GM12878 (cell line): ENCODE data around the gene OR2M2. TPM values are rescaled to one million over a fixed set of nuclear protein-coding genes. Genes with fewer than 3 reads are reported as not detected.

ENCODE experiments used
- ATAC-seq: fragments of 200-7000 bp; cut with Tn5 transposase; 3 replicates; pipeline ENCODE4 v1.9.1; 2020; ENCODE audit warnings: mild to moderate bottlenecking, moderate library complexity
- BruUV-seq: library from RNA; stranded (reverse); fragments of 400-500 nt; replicated peaks from 2 replicates; lab custom pipeline; 2021; lab: Mats Ljungman, UMichigan
- CTCF ChIA-PET: fragments of 300-600 bp; sonication (Branson Sonifier 250); formaldehyde crosslinking; extraction: SDS; loops from one replicate; lab custom pipeline; 2021; ENCODE audit warnings: inconsistent platforms; lab: Yijun Ruan, JAX
- POLR2A ChIA-PET: fragments of 350-600 bp; formaldehyde crosslinking; extraction: SDS; loops from one replicate; lab custom pipeline; 2021; ENCODE audit warnings: inconsistent platforms; lab: Charles Lee
- RAD21 ChIA-PET: fragments of 300-600 bp; sonication (Branson Sonifier 250); formaldehyde crosslinking; loops from one replicate; lab custom pipeline; 2023; ENCODE audit warnings: antibody characterized with exemption; ENCODE audit not compliant: unreplicated experiment; lab: Charles Lee
- SMC1A ChIA-PET: fragments of 300-600 bp; sonication (Branson Sonifier 250); formaldehyde crosslinking; loops from one replicate; lab custom pipeline; 2023; ENCODE audit not compliant: unreplicated experiment, uncharacterized antibody; lab: Charles Lee
- DNase-seq: peaks from one replicate; pipeline ENCODE4 v3.0.0-alpha.2; 2011; ENCODE audit warnings: low read depth, low spot score
- FAIRE-seq: peaks from 3 replicates; lab custom pipeline; 2011; peaks lifted over from hg19 to GRCh38; lab: Jason Lieb, UNC
- H2AFZ ChIP-seq: 2 replicates; pipeline ENCODE4 v1.6.0; 2011; ENCODE audit warnings: low read depth, low read length, control low read depth; ENCODE audit not compliant: control insufficient read depth
- H3K27ac ChIP-seq: 2 replicates; pipeline ENCODE4 v1.5.1; 2011; ENCODE audit warnings: control low read depth; ENCODE audit not compliant: control insufficient read depth, insufficient read depth
- H3K27me3 ChIP-seq, 2 experiments: replicated peaks in 1 of 2; 2 replicates each; pipeline versions ENCODE4 v1.6.0 to v1.6.1; 2011; ENCODE audit warnings: low read length in 1 of 2; ENCODE audit not compliant: control insufficient read depth in 2 of 2, insufficient read depth in 2 of 2
- H3K36me3 ChIP-seq, 2 experiments: 2 replicates each; pipeline ENCODE4 v1.5.1; 2011; ENCODE audit warnings: low read length in 1 of 2; ENCODE audit not compliant: control insufficient read depth in 2 of 2, insufficient read depth in 2 of 2
- H3K4me1 ChIP-seq: 2 replicates; pipeline ENCODE4 v1.6.1; 2011; ENCODE audit warnings: mild to moderate bottlenecking, low read length, moderate library complexity, mixed read lengths; ENCODE audit not compliant: control insufficient read depth, insufficient read depth
- H3K4me2 ChIP-seq: 2 replicates; pipeline ENCODE4 v1.6.0; 2011; ENCODE audit warnings: control low read depth; ENCODE audit not compliant: control insufficient read depth, insufficient read depth
- H3K4me3 ChIP-seq: fragments of 200-600 bp; sonication (generic); 2 replicates; pipeline ENCODE4 v1.5.1; 2016
- H3K79me2 ChIP-seq: 2 replicates; pipeline ENCODE4 v1.6.0; 2011; ENCODE audit warnings: low read length; ENCODE audit not compliant: control insufficient read depth, insufficient read depth
- H3K9ac ChIP-seq: 2 replicates; pipeline ENCODE4 v1.8.0; 2011; ENCODE audit warnings: low read length, control low read depth, mixed read lengths; ENCODE audit not compliant: control insufficient read depth, insufficient read depth
- H3K9me3 ChIP-seq: replicated peaks from 3 replicates; pipeline ENCODE4 v1.5.1; 2011; ENCODE audit warnings: mild to moderate bottlenecking, low read length; ENCODE audit not compliant: control insufficient read depth, insufficient read depth
- H4K20me1 ChIP-seq: 2 replicates; pipeline ENCODE4 v1.6.0; 2011; ENCODE audit not compliant: control insufficient read depth, insufficient read depth
- GABPA ChIP-seq: IDR thresholded peaks from 2 replicates; pipeline ENCODE4 v1.6.1; 2014; ENCODE audit warnings: antibody characterized with exemption, low read depth, mild to moderate bottlenecking, inconsistent platforms
- KAT2A ChIP-seq: conservative IDR thresholded peaks from 2 replicates; pipeline ENCODE4 v1.6.1; 2011; ENCODE audit warnings: low read depth, low read length; ENCODE audit not compliant: control insufficient read depth
- MYB ChIP-seq: fragments of 150-350 bp; IDR thresholded peaks from 2 replicates; pipeline ENCODE4 v1.6.1; 2014; ENCODE audit warnings: mild to moderate bottlenecking, low read depth, low read length, borderline replicate concordance
- RAD21 ChIP-seq: IDR thresholded peaks from 2 replicates; pipeline ENCODE4 v1.6.1; 2011; ENCODE audit warnings: mild to moderate bottlenecking, low read depth, low read length, moderate library complexity; ENCODE audit not compliant: insufficient read depth
- RAD51 ChIP-seq: fragments of 450-650 bp; IDR thresholded peaks from 2 replicates; pipeline ENCODE4 v1.6.1; 2016; ENCODE audit warnings: moderate library complexity, mild to moderate bottlenecking, inconsistent platforms
- SIN3A ChIP-seq: IDR thresholded peaks from 2 replicates; pipeline ENCODE4 v1.6.1; 2012; ENCODE audit warnings: low read depth, low read length, improper control_type of control experiment
- SRF ChIP-seq, 2 experiments: IDR thresholded peaks; 2 replicates each; pipeline ENCODE4 v1.6.1; 2011; ENCODE audit warnings: low read depth in 2 of 2, low read length in 2 of 2, mild to moderate bottlenecking in 1 of 2, moderate library complexity in 1 of 2
- STAT1 ChIP-seq: fragments of 450-650 bp; conservative IDR thresholded peaks from 2 replicates; pipeline ENCODE4 v1.6.1; 2014; ENCODE audit warnings: antibody characterized with exemption, mild to moderate bottlenecking
- SUPT20H ChIP-seq: IDR thresholded peaks from 2 replicates; pipeline ENCODE4 v1.6.1; 2011; ENCODE audit warnings: low read depth, mild to moderate bottlenecking, low read length, moderate library complexity, borderline replicate concordance; ENCODE audit not compliant: control insufficient read depth
- TAF1 ChIP-seq: IDR thresholded peaks from 2 replicates; pipeline ENCODE4 v1.6.1; 2011; ENCODE audit warnings: mild to moderate bottlenecking, low read depth, low read length, borderline replicate concordance
- WGBS: methylation state at CpG from one replicate; pipeline ENCODE4 v1.1.6; 2016; ENCODE audit warnings: low lambda C conversion rate; ENCODE audit not compliant: insufficient replicate concordance, insufficient coverage; ENCODE audit errors: missing lambda C conversion rate; 5-methylcytosine and 5-hydroxymethylcytosine counted together
- in situ Hi-C: fragments of 300-500 bp; cut with MboI; formaldehyde crosslinking; loops from 9 replicates; pipeline ENCODE4 v1.14.3; 2018; ENCODE audit warnings: mixed read lengths
- intact Hi-C: fragments of 100-400 bp; cut with micrococcal nuclease; formaldehyde crosslinking; loops from one replicate; pipeline ENCODE4 v1.14.2; 2022; ENCODE audit not compliant: unreplicated experiment
- polyA plus RNA-seq, 11 experiments: library from polyadenylated mRNA; depleted of rRNA in 4 of 11; unstranded in 6 of 11; stranded (reverse) in 5 of 11; fragments of >200 nt; fragmentation: Nextera tagmentation in 4 of 11; fragmentation: Illumina TruSeq in 1 of 11; extraction: Ambion mirVana in 4 of 11; extraction: Trizol in 1 of 11; gene quantifications; 1 replicate in 1 of 11; 2 replicates in 10 of 11; pipeline versions ENCODE4 v1.2.1 to v1.2.3, GENCODE V29; 2011 to 2016; ENCODE audit warnings: inconsistent platforms in 2 of 11, missing spikeins in 2 of 11, low read depth in 1 of 11
- total RNA-seq, 4 experiments: library from RNA; depleted of rRNA in 3 of 4; stranded (reverse); fragments of >200 nt in 3 of 4; fragmentation: Illumina TruSeq in 1 of 4; extraction: Trizol in 1 of 4; gene quantifications; 2 replicates each; pipeline versions ENCODE4 v1.2.1 to v1.2.3, GENCODE V29; 2013 to 2021
- TF ChIP-seq, protein P1 (sequence below): fragments of 450-650 bp; IDR thresholded peaks from 2 replicates; pipeline ENCODE4 v1.6.1; 2014; ENCODE audit warnings: mild to moderate bottlenecking
- TF ChIP-seq, protein P2 (sequence below): fragments of 450-650 bp; IDR thresholded peaks from 2 replicates; pipeline ENCODE4 v1.6.1; 2017; ENCODE audit warnings: mild to moderate bottlenecking, moderate library complexity
- TF ChIP-seq, protein P3 (sequence below): fragments of 450-650 bp; IDR thresholded peaks from 2 replicates; pipeline ENCODE4 v1.6.1; 2016; ENCODE audit warnings: mild to moderate bottlenecking, moderate library complexity, borderline replicate concordance
- TF ChIP-seq, protein P4 (sequence below): IDR thresholded peaks from 2 replicates; pipeline ENCODE4 v1.6.1; 2011; ENCODE audit warnings: borderline replicate concordance, low read depth, mild to moderate bottlenecking, moderate library complexity, low read length; ENCODE audit not compliant: insufficient read depth, poor library complexity, severe bottlenecking

OR2M2 gene
- total and polyA plus RNA-seq, 10 of the 15 experiments (the other 5 are each of a cell fraction or from before 2014, with no cell fraction given): not detected

DNA sequence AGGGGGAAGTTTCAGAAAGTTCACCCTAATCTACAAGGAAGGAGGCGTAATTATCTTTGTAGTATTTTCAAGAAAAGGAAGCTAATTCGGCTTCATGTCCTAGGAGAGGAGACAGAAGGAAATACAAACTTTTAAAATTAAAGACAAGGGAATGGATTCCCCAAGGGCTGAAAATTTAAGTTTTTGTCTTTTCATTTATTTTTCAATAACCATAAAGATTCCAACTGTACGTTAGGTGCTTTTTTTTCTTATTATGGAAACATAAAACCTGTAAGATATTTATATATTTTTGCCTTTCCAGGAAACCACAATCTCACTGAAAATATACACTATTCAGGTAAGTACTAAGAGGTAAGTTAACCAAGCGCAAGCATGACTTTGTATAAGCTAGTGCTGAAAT, 22.3 kb downstream of the OR2M2 start, which contains the start of gene OR2M3:
TSS of gene OR2M3 (plus strand) at position 301 of the 400 bp plus-strand sequence. CDS start 5,803 bp downstream, outside the sequence.
- ChIA-PET POLR2A (no interaction called here), RAD21 (no interaction called here), SMC1A (no interaction called here), CTCF (no interaction called here)
- no peaks in the 10 kb centered on the region for H3K79me2 ChIP-seq
- no TSS peak for BruUV-seq
- no peaks in the 10 kb centered on the region for H3K27me3 ChIP-seq
- no peaks in the 10 kb centered on the region for H3K9me3 ChIP-seq
- no peak within 1 kb of the TSS for H2AFZ ChIP-seq
- no peak within 1 kb of the TSS for H3K9ac ChIP-seq
- in situ Hi-C loops: no loop called here
- ATAC-seq: no peak
- H3K27ac ChIP-seq: no peak within 1 kb of the TSS
- H3K4me2 ChIP-seq: no peak within 1 kb of the TSS
- no peak for FAIRE-seq
- 10% methylated on average over 4 of the region's 4 CpGs for whole genome bisulfite sequencing
- no peaks in the 10 kb centered on the region for H3K4me1 ChIP-seq
- H4K20me1 ChIP-seq: no peaks in the 10 kb centered on the region
- no peak for DNase-seq
- intact Hi-C loops: no loop called here
- no peak within 1 kb of the TSS for H3K4me3 ChIP-seq
- no peaks in the 10 kb centered on the region for H3K36me3 ChIP-seq
- TF ChIP-seq KAT2A (no peak), MYB (no peak), RAD51 (no peak), SIN3A (no peak), GABPA (no peak), SUPT20H (no peak), STAT1 (no peak), TAF1 (no peak), SRF (IDR thresholded peaks at IDR 0.05; ENCODE audit: low read depth in 2 of 2, low read length in 2 of 2) (no peak), RAD21 (no peak)
- TF ChIP-seq, protein P1, sequence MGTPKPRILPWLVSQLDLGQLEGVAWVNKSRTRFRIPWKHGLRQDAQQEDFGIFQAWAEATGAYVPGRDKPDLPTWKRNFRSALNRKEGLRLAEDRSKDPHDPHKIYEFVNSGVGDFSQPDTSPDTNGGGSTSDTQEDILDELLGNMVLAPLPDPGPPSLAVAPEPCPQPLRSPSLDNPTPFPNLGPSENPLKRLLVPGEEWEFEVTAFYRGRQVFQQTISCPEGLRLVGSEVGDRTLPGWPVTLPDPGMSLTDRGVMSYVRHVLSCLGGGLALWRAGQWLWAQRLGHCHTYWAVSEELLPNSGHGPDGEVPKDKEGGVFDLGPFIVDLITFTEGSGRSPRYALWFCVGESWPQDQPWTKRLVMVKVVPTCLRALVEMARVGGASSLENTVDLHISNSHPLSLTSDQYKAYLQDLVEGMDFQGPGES: no peak
- TF ChIP-seq, protein P2, sequence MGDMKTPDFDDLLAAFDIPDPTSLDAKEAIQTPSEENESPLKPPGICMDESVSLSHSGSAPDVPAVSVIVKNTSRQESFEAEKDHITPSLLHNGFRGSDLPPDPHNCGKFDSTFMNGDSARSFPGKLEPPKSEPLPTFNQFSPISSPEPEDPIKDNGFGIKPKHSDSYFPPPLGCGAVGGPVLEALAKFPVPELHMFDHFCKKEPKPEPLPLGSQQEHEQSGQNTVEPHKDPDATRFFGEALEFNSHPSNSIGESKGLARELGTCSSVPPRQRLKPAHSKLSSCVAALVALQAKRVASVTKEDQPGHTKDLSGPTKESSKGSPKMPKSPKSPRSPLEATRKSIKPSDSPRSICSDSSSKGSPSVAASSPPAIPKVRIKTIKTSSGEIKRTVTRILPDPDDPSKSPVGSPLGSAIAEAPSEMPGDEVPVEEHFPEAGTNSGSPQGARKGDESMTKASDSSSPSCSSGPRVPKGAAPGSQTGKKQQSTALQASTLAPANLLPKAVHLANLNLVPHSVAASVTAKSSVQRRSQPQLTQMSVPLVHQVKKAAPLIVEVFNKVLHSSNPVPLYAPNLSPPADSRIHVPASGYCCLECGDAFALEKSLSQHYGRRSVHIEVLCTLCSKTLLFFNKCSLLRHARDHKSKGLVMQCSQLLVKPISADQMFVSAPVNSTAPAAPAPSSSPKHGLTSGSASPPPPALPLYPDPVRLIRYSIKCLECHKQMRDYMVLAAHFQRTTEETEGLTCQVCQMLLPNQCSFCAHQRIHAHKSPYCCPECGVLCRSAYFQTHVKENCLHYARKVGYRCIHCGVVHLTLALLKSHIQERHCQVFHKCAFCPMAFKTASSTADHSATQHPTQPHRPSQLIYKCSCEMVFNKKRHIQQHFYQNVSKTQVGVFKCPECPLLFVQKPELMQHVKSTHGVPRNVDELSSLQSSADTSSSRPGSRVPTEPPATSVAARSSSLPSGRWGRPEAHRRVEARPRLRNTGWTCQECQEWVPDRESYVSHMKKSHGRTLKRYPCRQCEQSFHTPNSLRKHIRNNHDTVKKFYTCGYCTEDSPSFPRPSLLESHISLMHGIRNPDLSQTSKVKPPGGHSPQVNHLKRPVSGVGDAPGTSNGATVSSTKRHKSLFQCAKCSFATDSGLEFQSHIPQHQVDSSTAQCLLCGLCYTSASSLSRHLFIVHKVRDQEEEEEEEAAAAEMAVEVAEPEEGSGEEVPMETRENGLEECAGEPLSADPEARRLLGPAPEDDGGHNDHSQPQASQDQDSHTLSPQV: no peak
- TF ChIP-seq, protein P3, sequence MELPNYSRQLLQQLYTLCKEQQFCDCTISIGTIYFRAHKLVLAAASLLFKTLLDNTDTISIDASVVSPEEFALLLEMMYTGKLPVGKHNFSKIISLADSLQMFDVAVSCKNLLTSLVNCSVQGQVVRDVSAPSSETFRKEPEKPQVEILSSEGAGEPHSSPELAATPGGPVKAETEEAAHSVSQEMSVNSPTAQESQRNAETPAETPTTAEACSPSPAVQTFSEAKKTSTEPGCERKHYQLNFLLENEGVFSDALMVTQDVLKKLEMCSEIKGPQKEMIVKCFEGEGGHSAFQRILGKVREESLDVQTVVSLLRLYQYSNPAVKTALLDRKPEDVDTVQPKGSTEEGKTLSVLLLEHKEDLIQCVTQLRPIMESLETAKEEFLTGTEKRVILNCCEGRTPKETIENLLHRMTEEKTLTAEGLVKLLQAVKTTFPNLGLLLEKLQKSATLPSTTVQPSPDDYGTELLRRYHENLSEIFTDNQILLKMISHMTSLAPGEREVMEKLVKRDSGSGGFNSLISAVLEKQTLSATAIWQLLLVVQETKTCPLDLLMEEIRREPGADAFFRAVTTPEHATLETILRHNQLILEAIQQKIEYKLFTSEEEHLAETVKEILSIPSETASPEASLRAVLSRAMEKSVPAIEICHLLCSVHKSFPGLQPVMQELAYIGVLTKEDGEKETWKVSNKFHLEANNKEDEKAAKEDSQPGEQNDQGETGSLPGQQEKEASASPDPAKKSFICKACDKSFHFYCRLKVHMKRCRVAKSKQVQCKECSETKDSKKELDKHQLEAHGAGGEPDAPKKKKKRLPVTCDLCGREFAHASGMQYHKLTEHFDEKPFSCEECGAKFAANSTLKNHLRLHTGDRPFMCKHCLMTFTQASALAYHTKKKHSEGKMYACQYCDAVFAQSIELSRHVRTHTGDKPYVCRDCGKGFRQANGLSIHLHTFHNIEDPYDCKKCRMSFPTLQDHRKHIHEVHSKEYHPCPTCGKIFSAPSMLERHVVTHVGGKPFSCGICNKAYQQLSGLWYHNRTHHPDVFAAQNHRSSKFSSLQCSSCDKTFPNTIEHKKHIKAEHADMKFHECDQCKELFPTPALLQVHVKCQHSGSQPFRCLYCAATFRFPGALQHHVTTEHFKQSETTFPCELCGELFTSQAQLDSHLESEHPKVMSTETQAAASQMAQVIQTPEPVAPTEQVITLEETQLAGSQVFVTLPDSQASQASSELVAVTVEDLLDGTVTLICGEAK: no peak
- TF ChIP-seq, protein P4, sequence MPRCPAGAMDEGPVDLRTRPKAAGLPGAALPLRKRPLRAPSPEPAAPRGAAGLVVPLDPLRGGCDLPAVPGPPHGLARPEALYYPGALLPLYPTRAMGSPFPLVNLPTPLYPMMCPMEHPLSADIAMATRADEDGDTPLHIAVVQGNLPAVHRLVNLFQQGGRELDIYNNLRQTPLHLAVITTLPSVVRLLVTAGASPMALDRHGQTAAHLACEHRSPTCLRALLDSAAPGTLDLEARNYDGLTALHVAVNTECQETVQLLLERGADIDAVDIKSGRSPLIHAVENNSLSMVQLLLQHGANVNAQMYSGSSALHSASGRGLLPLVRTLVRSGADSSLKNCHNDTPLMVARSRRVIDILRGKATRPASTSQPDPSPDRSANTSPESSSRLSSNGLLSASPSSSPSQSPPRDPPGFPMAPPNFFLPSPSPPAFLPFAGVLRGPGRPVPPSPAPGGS: no peak
